Measurements from ENCODE around the gene P2RY6.

The P2RY6 gene

DNA sequence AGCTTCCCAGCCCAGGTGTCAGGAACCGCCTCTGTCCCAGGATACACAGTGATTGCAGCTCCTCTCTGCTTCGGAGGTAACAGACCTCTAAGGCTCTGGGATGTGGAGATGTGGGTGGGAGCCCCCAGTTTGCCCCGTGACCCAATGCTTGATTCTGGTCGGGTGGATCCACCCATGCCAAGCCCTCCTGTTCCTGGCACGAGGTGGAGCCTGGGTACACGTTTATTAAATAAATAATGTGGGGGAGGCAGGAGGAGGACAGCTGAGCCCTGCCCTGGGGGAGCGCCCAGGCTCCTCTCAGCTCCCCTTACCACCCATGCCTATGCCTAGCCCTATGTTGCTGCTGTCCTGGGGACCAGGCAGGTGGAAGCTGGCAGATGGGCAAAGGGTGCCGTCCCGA, 52.0 kb downstream of the P2RY6 start:
- no peak for TF ChIP-seq ZFX (IDR thresholded peaks at IDR 0.05; ENCODE audit: borderline replicate concordance)
- TF ChIP-seq, protein P1, sequence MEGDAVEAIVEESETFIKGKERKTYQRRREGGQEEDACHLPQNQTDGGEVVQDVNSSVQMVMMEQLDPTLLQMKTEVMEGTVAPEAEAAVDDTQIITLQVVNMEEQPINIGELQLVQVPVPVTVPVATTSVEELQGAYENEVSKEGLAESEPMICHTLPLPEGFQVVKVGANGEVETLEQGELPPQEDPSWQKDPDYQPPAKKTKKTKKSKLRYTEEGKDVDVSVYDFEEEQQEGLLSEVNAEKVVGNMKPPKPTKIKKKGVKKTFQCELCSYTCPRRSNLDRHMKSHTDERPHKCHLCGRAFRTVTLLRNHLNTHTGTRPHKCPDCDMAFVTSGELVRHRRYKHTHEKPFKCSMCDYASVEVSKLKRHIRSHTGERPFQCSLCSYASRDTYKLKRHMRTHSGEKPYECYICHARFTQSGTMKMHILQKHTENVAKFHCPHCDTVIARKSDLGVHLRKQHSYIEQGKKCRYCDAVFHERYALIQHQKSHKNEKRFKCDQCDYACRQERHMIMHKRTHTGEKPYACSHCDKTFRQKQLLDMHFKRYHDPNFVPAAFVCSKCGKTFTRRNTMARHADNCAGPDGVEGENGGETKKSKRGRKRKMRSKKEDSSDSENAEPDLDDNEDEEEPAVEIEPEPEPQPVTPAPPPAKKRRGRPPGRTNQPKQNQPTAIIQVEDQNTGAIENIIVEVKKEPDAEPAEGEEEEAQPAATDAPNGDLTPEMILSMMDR (IDR thresholded peaks at IDR 0.05): no peak
- H3K27ac ChIP-seq: no peak overlapping the region

DNA sequence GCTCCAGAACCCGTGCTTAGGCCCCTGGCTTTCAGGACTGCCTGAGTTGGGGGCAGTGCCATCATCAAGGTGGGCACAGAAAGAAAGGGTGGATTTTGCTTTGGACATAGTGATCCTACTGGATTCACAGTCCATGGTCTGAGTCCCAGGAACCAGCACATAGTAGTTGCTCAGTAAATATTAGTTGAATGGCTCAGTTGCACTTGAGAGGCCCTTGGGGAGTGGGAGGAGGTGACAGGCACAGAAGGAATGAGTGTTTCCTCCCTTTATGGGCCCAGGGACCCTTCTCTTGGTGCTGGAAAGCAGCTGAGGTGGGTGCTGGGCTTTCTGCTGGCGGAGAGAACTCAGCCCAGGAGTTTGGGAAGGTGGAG, 52.5 kb downstream of the P2RY6 start:
- no peak for TF ChIP-seq ZFX (IDR thresholded peaks at IDR 0.05; ENCODE audit: borderline replicate concordance)
- TF ChIP-seq, protein P1 (IDR thresholded peaks at IDR 0.05): no peak
- H3K27ac ChIP-seq: no peak overlapping the region

DNA sequence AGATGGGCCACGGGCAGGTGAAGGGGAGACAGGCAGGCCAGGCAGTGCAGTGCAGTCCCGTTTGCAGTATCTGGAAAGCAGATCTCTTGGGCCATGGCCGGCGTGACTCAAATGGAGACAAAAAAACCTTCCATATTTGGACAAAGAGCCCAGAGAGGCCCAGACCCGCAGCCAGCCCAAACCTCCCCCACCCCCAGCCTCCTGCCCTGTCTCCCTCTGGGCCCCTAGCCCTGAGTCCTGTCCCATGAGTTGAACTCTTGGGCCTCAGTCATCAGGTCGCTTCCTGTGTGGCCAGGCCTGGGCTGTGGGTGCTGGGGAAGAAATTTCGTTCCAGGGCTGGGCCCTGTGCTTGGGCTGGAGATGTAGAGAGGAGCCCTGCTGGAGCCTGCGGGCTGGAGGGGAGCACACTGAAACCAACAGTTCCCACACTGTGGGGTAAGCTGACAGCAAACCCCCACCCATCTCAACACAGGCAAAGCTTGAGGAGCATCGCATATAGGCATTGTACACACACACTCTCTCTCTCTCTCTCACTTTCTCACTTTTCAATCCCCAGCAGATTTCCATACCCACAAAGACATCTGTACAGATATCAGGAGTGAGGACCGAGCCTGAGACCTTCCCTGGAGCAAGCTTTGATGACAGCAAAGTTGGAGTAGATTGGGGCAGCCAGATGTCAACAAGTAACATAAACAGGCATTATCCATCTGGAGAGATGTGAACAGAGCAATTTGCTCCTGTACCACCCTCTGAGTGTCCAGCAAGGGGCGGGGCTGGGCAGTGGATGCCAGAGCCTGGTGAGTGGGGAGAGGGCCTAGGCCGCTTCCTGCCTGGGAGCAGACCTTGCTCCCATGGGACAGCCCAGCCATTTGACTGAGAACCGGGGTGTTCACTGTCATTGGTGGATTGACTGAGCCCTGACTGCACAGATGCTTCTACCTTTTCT, 53.2 kb downstream of the P2RY6 start:
- H3K27ac ChIP-seq: no peak overlapping the region
- no peak for TF ChIP-seq ZFX (IDR thresholded peaks at IDR 0.05; ENCODE audit: borderline replicate concordance)
- TF ChIP-seq, protein P1 (IDR thresholded peaks at IDR 0.05): no peak

DNA sequence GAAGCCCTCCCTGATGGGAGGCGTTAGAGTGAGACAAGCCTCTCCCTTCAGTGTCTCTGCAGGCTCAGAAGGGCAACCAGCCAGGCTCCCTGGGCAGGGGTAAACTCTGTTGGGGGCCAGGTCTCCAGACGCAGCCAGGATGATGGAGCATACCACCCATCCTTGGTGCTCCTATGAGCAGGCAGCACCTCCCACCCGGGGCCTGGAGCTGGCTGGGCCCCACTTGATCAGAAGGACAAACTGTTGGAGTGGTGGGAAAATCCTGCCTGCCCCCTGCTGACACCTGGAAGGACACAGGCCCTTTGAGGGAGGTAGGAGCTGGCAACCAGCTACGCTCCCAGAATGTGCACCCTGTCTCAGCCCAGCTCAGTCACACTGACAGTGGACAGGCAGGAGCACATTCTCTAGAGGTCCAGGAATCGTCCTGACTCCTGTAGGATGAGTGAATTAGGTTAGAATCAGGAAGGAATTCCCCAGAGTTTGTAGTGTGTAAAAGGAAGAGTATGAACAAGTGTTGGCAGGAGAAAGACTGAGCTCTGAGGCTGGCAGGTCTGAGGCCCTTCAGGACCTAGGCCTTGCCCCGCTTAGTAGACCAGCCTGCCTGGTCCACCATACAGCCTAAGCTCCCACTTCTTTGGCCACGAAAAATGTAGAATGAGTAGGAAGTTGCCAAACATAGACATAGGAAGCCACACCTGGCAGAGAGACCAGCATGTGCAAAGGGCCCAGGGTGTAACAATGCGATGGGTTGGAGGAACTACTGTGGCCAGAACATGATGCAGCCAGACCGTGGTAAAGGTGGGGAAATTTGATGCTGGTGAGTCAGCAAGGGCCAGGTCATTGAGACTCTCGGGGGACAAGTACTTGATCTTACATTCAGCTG, 55.0 kb downstream of the P2RY6 start:
- no peak overlapping the region for H3K27ac ChIP-seq
- TF ChIP-seq, protein P1 (IDR thresholded peaks at IDR 0.05): no peak

DNA sequence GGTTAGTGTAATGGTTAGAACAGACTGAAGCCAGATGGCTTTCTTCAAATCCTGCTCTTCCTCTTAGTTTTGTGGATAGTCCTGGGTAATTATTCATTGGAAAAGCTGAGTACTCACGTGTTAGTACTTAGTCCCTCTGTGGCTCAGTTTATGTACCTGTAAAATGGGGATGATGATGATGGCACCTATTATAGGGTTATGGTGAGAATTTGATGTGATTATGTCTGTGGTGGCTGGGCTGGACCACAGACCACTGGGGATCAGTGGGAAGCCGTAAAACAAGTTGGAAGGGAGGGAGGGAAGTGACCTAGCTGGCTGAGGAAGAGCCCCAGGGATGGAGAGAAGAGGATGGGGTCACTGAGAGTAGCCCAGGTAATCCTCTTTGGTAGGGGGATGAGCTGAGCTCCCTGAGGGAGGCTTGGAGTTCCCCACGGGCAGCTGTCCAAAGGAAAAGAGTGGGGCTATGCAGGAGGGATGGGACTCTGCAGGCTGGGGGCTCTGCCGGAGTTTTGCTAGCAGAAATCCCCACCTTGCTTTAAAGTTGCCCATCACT, 55.8 kb downstream of the P2RY6 start:
- no peak for TF ChIP-seq ZFX (IDR thresholded peaks at IDR 0.05; ENCODE audit: borderline replicate concordance)
- TF ChIP-seq, protein P1 (IDR thresholded peaks at IDR 0.05): no peak
- H3K27ac ChIP-seq: no peak overlapping the region

DNA sequence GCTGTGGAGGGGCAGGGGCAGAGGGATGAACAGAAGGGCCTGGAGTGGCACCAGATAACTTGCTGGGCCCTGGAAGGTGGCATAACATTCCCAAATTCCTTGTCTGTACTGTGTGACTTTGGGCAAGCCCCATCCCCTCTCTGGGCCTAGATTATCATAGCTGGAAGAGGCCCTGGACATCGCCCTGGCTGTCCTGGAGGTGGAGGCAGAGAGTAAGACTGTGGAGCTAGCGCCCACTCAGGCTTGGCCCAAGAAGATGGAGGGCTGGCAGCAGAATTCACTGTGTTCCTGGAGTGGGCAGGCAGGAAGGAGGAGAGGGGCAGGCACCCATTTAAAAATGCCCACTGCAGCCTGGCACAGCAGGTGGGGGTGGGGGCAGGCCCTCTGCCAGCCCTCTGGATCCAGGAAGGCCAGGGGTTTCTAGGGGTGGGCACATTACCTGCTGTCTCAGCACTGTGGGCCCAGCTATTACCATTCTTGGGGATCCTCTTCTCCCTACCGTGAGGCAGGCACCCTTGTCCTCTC, 58.5 kb downstream of the P2RY6 start:
- TF ChIP-seq ZFX (IDR thresholded peaks at IDR 0.05; ENCODE audit: borderline replicate concordance): no peak
- TF ChIP-seq, protein P1 (IDR thresholded peaks at IDR 0.05): peak; percentile 52
- no peak overlapping the region for H3K27ac ChIP-seq
